ENCODE data around the gene NRARP.
A peak's percentile ranks its signal among the peaks of the same experiment; 100 is the strongest.
"Not testable (repeated sequence)": the region's sequence is repeated elsewhere in the genome, so short reads cannot be mapped to it uniquely, and the experiment has no call there.

NRARP gene, protein sequence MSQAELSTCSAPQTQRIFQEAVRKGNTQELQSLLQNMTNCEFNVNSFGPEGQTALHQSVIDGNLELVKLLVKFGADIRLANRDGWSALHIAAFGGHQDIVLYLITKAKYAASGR

DNA sequence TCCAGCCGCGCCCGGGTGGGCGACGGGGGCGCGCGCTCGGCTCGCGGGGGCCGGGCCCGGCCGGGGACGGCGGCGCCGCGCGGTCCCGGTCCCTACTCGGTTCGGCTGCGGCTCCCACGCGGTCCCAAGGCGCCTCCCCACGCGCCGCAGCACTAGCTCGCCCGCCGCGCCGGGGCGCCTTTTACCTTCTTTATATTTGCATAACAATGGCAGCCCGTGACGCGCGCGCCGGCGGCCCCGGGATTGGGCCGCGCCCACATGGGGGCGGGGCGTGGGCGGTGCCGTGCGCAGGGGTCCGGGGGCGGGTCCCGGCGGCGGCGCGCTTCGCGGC, at the start of gene NRARP:
Gene NRARP (minus strand): TSS at position 154 of the 331 bp plus-strand sequence. CDS start 343 bp downstream, outside the sequence.
- peak; percentile 77 to 88 (median 84) for DNase-seq (ENCODE audit: low read depth in 2 of 3, low spot score in 2 of 3)

DNA sequence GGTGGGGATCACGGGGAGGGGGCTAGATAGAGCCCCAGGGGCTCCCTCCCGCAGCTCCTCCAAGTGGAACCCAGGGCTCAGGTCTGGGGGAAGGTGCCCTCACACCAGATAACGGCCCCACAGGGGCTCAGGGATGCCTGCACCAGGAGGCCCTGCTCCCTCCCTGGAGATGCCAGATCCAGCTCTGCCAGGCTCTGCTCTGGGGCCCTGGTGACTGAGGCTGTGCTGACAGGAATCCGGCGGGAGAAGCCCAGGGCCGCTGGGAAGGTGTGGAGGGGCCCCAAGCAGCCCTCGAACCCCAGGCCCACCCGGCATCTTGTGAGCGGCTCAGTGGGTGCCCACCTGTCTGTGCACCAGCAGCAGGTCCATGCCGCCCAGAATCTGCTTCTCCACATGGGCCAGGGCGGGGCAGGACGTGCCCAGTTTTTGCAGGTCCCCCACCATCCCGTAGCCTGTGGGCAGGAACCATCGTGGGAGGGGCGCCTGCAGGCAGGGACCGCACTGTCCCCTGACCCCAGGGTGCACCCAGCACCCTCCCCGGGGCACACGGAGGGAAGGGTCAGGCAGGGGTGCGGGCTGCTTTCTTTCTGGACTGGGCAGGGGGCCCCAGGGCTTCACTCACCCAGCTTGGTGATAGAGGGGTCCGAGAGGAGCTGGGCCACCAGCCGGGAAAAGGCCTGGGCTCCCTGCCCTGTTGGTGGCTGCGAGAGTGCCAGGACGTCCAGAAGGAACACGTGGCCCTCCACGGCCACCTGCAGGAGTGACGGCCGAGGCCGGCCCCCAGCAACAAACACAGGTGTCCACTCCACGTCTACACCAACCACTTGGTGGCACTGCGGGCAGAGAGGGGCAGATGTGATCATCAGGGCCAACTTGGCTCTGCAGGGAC, 48.9 kb upstream of the NRARP start:
- DNase-seq (ENCODE audit: low read depth in 2 of 3, low spot score in 2 of 3), result no peak

DNA sequence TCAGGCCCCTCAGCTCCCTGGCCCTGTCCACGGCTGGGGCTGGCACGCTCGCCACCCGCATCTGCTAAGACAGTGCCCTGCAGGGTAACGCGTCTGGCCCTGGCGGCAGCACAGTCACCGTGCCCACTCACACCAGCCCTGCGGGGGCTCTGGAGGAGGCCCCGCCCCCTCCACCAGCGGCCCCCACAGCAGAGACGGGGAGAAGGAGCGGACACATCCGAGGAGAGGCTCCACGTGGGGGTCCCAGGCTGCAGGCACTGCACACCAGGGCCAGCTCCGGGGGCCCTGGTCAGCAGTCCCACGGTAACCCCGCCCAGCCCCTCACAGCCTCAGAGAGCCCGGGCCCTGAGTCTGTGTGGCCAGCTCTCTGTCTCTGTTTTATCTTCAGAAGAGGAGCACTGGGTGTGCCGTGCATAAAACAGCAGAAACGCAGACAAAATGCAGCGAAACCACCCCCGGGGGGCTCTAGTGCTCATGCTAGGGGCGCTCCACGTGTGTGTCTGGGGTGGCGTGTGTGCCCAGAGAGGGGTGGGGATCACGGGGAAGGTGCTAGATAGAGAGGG, 47.5 kb upstream of the NRARP start:
- DNase-seq (ENCODE audit: low read depth in 2 of 3, low spot score in 2 of 3), result no peak

DNA sequence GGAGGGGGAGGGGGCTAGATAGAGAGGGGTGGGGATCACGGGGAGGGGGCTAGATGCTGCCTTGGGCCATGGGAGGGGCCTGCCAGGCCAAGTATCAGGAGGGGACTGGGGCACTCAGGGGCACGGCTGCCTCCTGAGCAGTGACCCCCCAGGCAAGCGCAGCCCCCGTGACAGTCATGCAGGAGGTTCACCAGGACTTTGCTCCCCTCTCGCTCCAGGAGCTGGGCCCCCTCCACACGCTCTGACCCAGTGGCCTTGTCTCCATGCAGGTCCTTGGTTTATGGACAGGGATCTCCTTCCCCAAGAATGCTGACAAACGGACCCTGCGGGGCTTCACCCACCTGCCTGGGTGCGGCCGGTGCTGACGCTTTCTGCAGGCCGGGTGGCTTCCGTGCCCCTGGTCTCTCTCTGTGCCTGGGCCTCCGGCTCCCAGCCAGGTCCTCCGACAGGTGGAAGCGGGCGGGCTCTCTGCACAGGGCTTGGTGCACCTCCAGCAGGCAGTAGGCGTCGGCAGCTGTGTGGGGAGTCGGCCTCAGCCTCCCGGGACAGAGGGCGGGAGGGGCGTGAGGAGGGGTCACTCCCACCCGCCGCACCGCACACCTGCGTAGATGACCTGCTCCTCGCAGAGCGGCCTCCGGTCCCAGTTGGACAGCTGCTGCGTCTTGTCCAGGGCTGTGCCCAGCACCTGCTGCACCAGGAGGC, 46.8 kb upstream of the NRARP start:
- no peak for DNase-seq (ENCODE audit: low read depth in 2 of 3, low spot score in 2 of 3)

DNA sequence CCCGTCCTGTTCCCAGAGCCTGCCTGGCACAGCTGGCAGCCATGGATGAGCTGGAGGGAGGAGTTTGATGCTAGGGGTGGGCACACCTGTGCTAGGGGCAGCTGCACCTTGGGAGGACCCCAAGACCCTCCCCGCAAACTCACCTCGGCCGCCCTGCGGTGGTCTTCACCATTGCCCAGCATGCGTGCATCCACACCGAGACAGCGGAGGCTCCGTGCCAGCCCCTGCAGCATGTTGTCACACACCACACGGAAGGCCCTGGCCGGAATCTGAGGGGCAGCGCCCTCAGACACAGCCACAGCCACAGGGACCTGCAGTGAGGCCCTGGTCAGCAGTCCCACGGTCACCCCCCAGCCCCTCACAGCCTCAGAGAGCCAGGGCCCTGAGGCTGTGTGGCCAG, 45.9 kb upstream of the NRARP start:
- DNase-seq (ENCODE audit: low read depth in 2 of 3, low spot score in 2 of 3), result no peak

DNA sequence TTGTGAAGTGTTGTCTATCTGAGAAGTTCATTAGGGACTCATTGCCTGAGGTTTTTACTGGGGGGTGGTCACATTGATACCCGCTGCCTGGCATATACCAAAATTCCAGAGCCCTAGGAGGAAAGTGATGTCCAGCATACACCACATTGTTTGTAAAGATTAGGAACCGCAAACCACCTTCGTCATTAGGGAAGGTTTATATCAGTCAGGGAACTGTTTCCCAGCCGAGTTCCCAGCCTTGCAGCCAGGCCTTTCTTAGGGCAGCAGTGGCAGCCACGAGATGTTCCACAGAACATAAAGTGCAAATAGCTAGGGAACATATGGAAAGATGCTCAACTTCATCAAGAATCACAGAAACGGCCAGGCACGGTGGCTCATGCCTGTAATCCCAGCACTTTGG, 40.4 kb upstream of the NRARP start:
- DNase-seq (ENCODE audit: low read depth in 2 of 3, low spot score in 2 of 3), result no peak

DNA sequence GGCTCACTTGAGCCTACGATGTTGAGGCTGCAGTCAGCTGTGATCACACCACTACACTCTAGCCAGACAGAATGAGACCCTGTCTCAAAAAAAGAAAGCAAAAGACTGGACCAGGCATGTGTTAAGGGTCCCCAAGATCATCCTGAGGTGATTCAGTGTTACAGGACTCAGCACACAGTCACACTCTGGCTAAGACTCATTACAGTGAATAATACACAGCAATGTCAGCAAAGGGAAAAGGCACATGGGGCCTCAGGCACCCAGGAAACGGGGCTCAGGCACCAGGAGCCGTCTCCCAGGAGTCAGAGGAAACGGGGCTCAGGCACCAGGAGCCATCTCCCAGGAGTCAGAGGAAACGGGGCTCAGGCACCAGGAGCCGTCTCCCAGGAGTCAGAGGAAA, 39.2 kb upstream of the NRARP start:
- no peak for DNase-seq (ENCODE audit: low read depth in 2 of 3, low spot score in 2 of 3)

DNA sequence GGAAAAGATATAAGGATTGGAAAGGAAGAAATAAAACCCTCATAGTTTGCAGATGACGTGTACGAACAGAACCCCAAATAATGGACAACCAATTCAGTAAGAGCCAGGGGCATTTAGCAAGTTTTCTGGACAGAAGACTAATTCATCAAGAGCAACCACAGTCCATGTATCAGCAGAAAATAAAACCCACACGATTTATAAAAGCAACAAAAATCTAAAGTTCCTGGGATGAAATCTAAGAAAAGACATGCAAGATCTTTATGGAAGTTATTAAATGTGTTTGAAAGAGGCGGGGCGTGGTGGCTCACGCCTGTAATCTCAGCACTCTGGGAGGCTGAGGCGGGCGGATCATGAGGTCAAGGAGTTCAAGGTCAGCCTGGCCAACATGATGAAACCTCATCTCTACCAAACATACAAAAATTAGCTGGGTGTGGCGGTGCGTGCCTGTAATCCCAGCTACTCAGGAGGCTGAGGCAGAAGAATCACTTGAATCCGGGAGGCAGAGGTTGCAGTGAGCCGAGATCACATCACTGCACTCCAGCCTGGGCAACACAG, 37.9 kb upstream of the NRARP start:
- not testable (repeated sequence) for DNase-seq (ENCODE audit: low read depth in 2 of 3, low spot score in 2 of 3)

DNA sequence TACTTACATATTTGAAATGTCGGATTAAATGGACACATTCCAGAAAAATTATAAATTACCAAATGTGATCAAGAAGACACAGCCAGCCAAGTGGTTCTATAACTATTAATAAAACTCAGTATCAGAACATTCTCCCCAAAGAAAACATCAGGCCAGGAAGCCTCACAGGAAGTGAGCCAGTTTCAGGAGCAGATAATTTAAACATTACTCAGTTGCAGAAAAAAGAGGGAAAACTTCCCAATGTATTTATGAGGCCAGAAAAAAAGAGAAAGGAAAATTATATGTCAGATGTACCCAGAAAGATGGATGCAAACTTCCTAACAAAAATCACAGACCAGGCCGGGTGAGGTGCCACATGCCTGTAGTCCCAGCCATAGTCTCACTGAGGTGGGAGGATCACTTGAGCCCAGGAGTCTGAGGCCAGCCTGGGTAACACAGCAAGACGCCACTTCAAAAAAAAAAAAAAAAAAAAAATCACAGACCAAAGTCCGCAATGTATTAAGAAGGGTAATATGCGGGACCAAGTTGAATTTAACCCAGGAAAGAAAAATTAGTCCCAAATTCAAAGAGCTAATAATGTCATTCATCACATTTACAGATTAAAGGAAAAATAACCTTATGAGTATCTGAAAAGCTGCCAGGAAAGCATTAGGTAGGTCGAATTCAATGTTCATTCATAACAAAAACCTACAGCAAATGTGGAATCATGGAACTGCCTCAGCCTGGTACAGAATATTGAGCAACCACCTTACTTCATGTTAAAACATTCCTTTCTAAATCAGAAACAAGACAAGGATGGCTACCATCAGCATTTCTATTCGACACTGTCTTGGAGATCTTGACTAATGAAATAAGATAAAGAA, 37.2 kb upstream of the NRARP start:
- no peak for DNase-seq (ENCODE audit: low read depth in 2 of 3, low spot score in 2 of 3)

DNA sequence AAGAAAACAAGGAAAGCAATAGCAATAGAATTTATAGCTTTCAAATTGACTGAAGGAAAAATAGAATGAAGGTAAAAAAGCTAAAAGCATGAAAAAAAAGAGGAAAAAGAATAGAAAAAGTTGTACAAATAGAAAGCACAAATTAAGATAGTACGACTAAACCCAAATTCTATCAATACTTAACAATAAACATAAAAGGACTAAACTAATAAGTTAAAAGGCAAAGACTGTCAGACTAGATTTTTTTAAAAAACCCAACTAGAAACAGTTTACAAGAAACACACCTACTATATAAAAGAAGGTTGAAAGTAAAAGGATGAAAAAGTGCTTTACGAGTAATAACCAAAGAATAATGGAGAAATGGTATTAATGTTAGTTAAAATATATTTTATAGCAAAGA, 34.7 kb upstream of the NRARP start:
- no peak for DNase-seq (ENCODE audit: low read depth in 2 of 3, low spot score in 2 of 3)

DNA sequence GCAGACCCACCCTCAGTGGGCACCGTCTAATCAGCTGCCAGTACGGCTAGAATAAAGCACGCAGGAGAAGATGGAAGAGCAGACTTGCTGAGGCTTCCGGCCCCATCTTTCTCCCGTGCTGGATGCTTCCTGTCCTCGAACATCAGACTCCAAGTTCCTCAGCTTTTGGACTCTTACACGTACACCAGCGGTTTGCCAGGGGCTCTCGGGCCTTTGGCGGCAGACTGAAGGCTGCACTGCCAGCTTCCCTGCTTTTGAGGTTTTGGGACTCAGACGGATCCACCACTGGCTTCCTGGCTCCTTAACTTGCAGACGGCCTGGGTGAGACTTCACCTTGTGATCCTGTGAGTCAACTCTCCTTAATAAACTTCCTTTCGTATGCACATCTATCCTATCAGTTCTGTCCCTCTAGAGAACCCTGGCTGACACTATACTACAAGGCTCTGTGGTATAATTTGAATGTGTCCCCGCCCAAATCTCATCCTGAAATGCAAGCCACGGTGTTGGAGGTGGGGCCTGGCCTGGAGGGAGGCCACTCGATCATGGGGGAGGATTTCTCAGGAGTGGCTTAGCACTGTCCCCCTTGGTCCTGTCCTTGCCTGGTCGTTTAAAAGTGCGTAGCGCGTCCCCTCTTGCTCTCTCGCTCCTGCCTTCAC, 31.1 kb upstream of the NRARP start:
- no peak for DNase-seq (ENCODE audit: low read depth in 2 of 3, low spot score in 2 of 3)

DNA sequence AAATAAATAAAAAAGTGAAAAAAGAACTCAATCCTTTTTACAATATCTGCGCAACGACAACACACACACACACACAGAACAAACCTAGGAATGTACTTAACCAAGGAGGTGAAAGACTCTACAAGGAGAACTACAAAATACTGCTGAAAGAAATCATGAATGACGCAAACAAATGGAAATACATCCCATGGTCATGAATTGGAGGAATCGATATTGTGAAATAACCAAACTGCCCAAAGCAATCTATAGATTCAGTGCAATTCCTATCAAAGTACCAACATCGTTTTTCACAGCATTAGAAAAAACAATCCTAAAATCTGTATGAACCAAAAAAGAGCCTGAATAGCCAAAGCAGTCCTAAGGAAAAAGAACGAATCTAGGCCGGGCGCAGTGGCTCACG, 29.9 kb upstream of the NRARP start:
- no peak for DNase-seq (ENCODE audit: low read depth in 2 of 3, low spot score in 2 of 3)

DNA sequence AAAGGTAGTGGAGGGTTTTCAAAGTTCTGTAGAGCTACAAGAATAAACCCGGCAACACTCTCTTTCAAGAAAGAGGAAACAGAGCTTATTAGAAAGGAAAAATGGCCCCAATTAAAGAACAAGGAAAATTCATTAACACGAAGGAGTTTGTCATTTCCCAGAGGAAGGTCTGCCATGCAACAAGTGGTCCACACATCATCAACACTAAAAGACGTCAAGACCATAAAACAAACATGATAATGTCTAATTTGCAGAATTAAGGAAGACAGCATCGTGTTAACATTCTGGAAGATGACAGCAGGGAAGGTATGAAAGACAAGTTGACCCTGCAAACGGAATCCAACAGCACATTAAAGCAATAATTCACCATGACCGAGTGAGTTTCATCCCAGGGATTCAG, 28.6 kb upstream of the NRARP start:
- DNase-seq (ENCODE audit: low read depth in 2 of 3, low spot score in 2 of 3), result no peak

DNA sequence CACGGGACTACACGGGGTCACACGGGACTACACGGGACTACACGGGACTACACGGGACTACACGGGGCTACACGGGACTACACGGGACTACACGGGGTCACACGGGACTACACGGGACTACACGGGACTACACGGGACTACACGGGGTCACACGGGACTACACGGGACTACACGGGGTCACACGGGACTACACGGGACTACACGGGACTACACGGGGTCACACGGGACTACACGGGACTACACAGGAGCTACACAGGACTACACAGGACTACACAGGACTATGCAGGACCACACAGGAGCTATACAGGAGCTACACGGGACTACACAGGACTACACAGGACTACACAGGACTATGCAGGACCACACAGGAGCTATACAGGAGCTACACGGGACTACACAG, 27.5 kb upstream of the NRARP start:
- DNase-seq (ENCODE audit: low read depth in 2 of 3, low spot score in 2 of 3), result not testable (repeated sequence)

DNA sequence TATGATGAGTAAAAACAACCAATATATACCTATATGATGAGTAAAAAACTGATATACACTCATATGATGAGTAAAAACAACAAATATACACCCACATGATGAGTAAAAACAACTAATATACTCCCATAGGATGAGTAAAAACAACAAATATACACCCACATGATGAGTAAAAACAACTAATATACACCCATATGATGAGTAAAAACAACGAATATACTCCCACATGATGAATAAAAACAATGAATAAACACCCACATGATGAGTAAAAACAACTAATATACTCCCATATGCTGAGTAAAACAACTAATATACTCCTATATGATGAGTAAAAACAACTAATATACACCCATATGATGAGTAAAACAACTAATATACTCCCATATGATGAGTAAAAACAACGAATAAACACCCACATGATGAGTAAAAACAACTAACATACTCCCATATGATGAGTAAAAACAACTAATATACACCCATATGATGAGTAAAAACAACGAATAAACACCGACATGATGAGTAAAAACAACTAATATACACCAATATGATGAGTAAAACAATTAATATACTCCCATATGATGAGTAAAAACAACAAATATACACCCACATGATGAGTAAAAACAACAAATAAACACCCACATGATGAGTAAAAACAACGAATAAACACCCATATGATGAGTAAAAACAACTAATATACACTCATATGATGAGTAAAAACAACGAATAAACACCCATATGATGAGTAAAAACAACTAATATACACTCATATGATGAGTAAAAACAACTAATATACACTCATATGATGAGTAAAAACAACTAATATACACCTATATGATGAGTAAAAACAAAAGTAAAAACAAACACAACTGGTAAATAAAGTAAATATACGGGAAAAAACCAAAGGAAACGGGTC, 25.8 kb upstream of the NRARP start:
- not testable (repeated sequence) for DNase-seq (ENCODE audit: low read depth in 2 of 3, low spot score in 2 of 3)

DNA sequence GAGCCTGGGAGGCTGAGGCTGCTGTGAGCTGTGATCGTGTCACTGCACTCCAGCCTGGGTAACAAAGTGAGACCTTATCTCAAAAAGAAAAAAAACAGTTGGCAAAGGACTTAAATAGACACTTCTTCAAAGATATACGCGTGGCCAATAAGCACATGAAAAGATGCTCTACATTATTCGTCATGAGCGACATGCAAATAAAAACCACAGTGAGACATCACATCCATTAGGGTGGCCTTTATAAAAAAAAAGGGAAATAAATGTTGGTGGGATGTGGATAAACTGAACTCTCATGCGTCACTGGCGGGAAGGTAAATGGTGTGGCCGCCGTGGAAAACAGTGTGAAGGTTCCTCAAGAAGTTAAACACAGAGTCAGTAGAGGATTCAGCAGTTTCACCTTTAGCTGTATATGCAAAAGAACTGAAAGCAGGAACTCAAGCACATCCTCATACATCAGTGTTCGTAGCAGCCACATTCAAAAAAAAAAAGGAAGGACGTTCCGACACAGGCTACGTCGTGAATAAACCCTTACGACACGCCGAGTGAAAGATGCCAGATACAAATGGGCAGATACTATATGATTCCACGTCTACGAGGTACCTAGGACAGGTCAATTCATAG, 24.5 kb upstream of the NRARP start:
- no peak for DNase-seq (ENCODE audit: low read depth in 2 of 3, low spot score in 2 of 3)

DNA sequence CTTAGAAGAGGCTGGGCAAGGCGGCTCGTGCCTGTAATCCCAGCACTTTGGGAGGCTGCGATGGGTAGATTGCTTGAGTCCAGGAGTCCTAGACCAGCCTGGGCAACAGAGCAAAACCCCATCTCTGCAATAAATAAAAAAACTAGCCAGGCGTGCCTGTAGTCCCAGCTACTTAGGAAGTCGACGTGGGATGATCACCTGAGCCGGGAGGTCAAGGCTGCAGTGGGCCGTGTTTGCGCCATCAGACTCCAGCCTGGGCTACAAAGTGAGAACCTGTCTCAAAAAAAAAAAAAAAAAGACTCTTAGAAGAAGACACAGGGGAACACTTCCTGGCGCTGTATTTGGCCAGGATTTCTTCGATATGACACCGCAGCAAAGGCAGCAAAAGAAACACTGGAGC, 23.7 kb upstream of the NRARP start:
- no peak for DNase-seq (ENCODE audit: low read depth in 2 of 3, low spot score in 2 of 3)

DNA sequence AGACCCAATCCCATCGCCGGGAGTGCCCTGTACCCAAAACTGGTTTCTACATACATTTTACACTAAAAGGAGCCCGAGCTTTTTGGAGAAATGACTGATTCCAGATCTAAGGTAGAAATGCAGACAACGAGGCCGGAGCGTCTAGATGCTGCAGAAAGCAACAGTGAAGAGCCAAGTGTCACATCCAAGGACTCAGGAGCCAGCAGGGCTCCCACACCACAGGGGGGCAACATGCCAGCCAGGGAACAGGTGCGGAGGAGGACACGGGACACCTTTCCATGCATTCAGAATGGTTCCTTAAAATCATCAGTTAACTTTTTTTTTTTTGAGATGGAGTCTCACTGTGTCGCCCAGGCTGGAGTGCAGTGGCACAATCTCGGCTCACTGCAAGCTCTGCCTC, 23.1 kb upstream of the NRARP start:
- DNase-seq (ENCODE audit: low read depth in 2 of 3, low spot score in 2 of 3), result no peak
